Muscle layer of duodenum (tissue), 2 donors: Measurements from ENCODE around the gene TSTD1.
"Not testable (repeated sequence)": the region's sequence is repeated elsewhere in the genome, so short reads cannot be mapped to it uniquely, and the experiment has no call there.

Experiments used
- H3K27ac ChIP-seq: one replicate; pipeline ENCODE4 v1.7.0; 2013; ENCODE audit warnings: mild to moderate bottlenecking, low read length
- H3K27me3 ChIP-seq: one replicate; pipeline ENCODE4 v1.7.0; 2013; ENCODE audit warnings: low read depth, mild to moderate bottlenecking, control low read depth, low read length
- H3K36me3 ChIP-seq, 2 donors: one replicate each; pipeline ENCODE4 v1.7.0; 2013; ENCODE audit warnings: low read length in 2 of 2, control low read depth in 1 of 2, mild to moderate bottlenecking in 1 of 2; ENCODE audit not compliant: insufficient read depth in 2 of 2, control insufficient read depth in 1 of 2
- H3K4me1 ChIP-seq, 2 donors: one replicate each; pipeline ENCODE4 v1.7.0; 2013; ENCODE audit warnings: low read length in 2 of 2, mild to moderate bottlenecking in 2 of 2, control low read depth in 1 of 2, moderate library complexity in 1 of 2; ENCODE audit not compliant: insufficient read depth in 2 of 2, control insufficient read depth in 1 of 2
- H3K4me3 ChIP-seq, 2 donors: one replicate each; pipeline ENCODE4 v1.7.0; 2013; ENCODE audit warnings: low read length in 2 of 2, low read depth in 1 of 2, mild to moderate bottlenecking in 1 of 2
- H3K9me3 ChIP-seq, 2 donors: one replicate each; pipeline ENCODE4 v1.7.0; 2013; ENCODE audit warnings: low read length in 2 of 2, control low read depth in 1 of 2, mild to moderate bottlenecking in 1 of 2; ENCODE audit not compliant: control insufficient read depth in 1 of 2
- donor health status: healthy.

Gene TSTD1

DNA sequence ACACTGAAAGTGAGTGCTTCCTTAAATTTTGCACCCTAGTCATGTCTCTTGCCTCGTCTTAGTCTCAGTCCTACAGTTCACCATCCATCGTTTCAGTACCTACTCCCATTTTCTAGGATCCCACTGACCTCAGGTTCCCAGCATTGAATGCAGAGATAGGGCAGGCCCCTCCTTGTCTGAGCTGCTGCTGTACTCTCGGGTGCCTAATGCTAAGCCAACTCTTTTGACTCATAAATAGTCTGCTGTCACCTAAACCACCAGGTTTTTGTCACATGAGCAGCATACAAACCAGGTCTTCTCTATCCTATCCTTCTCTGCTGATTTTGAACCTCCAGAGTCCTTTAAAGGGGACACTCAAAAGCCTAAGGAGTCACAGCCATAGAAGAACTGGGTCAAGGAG, 27.9 kb upstream of the TSTD1 start:
- no peaks in the 10 kb centered on the region for H3K4me1 ChIP-seq
- no peak overlapping the region for H3K27ac ChIP-seq
- no peak overlapping the region for H3K4me3 ChIP-seq

DNA sequence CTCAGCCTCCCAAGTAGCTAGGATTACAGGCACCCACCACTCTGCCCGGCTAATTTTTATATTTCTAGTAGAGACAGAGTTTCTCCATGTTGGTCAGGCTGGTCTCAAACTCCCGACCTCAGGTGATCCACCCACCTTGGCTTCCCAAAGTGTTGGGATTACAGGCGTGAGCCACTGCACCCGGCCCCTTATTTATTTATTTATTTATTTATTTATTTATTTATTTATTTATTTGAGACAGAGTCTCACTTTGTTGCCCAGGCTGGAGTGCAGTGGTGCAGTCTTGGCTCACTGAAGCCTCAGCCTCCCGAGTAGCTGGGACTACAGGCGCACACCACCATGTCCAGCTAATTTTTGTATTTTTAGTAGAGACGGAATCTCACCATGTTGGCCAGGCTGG, 26.9 kb upstream of the TSTD1 start:
- H3K4me1 ChIP-seq: not testable (repeated sequence)

More for the DNA sequence above, 27.9 kb upstream of the TSTD1 start:
- Histone ChIP-seq H3K27me3 (no peaks in the 10 kb centered on the region), H3K36me3 (no peaks in the 10 kb centered on the region), H3K9me3 (no peaks in the 10 kb centered on the region)

GRCh38 chr1:161063936-161064335, 25.2 kb upstream of the TSTD1 start:
- H3K4me1 ChIP-seq, H3K27ac ChIP-seq, H3K36me3 ChIP-seq, H3K9me3 ChIP-seq, H3K27me3 ChIP-seq, H3K4me3 ChIP-seq: not testable (repeated sequence)

More for the DNA sequence above, 26.9 kb upstream of the TSTD1 start:
- H3K27me3 ChIP-seq, H3K4me3 ChIP-seq, H3K9me3 ChIP-seq, H3K36me3 ChIP-seq, H3K27ac ChIP-seq: not testable (repeated sequence)

DNA sequence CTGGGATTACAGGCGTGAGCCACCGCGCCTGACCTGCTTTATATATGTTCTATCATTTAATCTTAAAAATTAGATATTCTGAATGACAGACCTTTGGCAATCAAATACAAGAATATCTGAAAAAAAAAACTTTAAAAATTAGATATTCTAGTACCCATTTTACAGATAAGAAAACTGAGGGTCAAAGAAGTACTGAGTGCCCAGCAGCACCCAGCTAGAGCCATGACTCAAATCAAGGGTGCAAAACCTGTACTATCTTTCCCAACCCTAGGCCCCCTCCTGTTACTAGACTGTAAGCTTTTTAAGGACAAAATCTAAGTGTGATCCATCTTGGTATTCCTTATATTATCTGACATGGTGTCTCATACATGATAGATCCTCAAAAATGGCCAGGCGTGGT, 22.7 kb upstream of the TSTD1 start:
- Histone ChIP-seq H3K27ac (no peak overlapping the region), H3K9me3 (no peaks in the 10 kb centered on the region), H3K36me3 (no peaks in the 10 kb centered on the region), H3K27me3 (no peaks in the 10 kb centered on the region), H3K4me1 (no peaks in the 10 kb centered on the region), H3K4me3 (no peak overlapping the region)

- no peaks in the 10 kb centered on the region for H3K4me1 ChIP-seq
- H3K27me3 ChIP-seq: no peaks in the 10 kb centered on the region
- H3K4me3 ChIP-seq: no peak overlapping the region
- no peaks in the 10 kb centered on the region for H3K36me3 ChIP-seq
- no peak overlapping the region for H3K27ac ChIP-seq
- no peaks in the 10 kb centered on the region for H3K9me3 ChIP-seq
Measured at GRCh38 chr1:161059293-161059692, 20.5 kb upstream of the TSTD1 start.

DNA sequence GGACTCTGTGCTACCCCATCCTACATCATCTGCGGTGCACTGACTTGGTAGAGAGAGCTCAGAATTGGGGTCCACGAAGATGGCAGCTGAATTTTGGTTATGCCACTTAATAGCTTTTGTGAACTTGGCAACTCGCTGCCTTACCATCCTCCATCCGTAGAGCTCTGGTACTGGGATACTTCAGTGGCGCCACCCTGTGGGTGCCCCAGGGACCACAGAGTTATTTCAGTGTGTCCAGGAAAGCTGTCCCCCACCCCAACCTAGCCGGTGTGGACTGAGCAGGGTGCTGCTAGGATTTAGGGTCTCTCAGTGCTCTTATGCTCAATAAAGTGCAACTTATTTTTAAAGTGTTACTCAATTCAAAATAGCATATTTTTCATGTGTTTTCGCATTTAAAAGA, 16.0 kb upstream of the TSTD1 start:
- H3K9me3 ChIP-seq: no peaks in the 10 kb centered on the region
- H3K27me3 ChIP-seq: no peaks in the 10 kb centered on the region
- no peak overlapping the region for H3K4me3 ChIP-seq
- H3K27ac ChIP-seq: no peak overlapping the region
- no peaks in the 10 kb centered on the region for H3K4me1 ChIP-seq
- H3K36me3 ChIP-seq: no peaks in the 10 kb centered on the region

DNA sequence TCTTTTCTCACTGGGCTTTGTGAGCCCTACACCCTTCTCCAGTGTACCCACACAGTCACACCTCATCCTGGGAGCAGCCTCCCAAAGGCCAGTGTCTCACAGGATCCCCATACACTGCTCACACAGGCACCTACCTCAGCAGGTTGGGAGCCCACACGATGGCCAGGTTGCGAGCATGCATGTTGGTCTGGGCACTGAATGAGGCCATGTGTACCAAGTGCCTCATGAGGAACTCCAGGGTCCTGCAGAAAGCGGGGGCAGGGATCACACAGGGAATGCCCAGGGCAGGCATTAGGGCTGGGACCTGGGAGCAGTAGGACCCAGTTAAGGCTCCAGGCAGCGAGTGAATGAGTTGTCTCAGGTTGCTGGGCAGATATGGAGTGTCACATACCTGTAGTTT, 15.5 kb upstream of the TSTD1 start:
- H3K4me1 ChIP-seq: no peaks in the 10 kb centered on the region
- peaks cover under 1 to 3% of the 10 kb centered on the region in 2 donors for H3K36me3 ChIP-seq

DNA sequence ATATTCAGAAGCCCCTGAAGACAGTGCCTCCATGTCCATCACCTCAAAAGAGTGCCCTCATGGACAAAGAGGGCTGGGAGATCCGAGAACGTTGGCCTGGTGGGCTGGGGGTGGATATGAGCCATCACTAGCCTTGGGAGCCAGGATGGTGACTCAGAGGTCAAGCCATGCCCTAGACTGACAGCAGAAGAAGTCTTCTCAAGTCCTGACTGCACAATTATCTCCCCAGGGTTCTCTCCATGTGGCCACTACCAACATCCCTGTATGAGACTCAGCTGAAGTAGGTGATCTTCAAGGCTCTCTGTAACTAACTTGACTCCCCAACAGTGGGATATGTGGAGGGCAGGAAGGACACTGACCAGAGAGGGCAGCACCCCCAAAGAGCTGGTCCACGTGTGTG, 14.1 kb upstream of the TSTD1 start:
- Histone ChIP-seq H3K27ac (no peak overlapping the region), H3K4me3 (no peak overlapping the region), H3K36me3 (peaks cover 4% of the 10 kb centered on the region in 2 donors), H3K4me1 (no peaks in the 10 kb centered on the region), H3K27me3 (no peaks in the 10 kb centered on the region), H3K9me3 (no peaks in the 10 kb centered on the region)

More for the DNA sequence above, 15.5 kb upstream of the TSTD1 start:
- Histone ChIP-seq H3K27ac (no peak overlapping the region), H3K9me3 (no peaks in the 10 kb centered on the region), H3K4me3 (no peak overlapping the region), H3K27me3 (no peaks in the 10 kb centered on the region)

GRCh38 chr1:161051219-161051618, 12.5 kb upstream of the TSTD1 start:
- Histone ChIP-seq H3K36me3 (peaks cover 4% of the 10 kb centered on the region in 2 donors), H3K4me3 (no peak overlapping the region), H3K9me3 (no peaks in the 10 kb centered on the region), H3K4me1 (no peaks in the 10 kb centered on the region), H3K27me3 (no peaks in the 10 kb centered on the region), H3K27ac (no peak overlapping the region)

- Histone ChIP-seq H3K9me3 (no peaks in the 10 kb centered on the region), H3K36me3 (peaks cover 4 to 6% of the 10 kb centered on the region in 2 donors), H3K4me1 (peaks cover 3 to 4% of the 10 kb centered on the region in 2 donors), H3K4me3 (no peak overlapping the region), H3K27ac (no peak overlapping the region), H3K27me3 (no peaks in the 10 kb centered on the region)
Measured at GRCh38 chr1:161048949-161049722, 10.4 kb upstream of the TSTD1 start.

DNA sequence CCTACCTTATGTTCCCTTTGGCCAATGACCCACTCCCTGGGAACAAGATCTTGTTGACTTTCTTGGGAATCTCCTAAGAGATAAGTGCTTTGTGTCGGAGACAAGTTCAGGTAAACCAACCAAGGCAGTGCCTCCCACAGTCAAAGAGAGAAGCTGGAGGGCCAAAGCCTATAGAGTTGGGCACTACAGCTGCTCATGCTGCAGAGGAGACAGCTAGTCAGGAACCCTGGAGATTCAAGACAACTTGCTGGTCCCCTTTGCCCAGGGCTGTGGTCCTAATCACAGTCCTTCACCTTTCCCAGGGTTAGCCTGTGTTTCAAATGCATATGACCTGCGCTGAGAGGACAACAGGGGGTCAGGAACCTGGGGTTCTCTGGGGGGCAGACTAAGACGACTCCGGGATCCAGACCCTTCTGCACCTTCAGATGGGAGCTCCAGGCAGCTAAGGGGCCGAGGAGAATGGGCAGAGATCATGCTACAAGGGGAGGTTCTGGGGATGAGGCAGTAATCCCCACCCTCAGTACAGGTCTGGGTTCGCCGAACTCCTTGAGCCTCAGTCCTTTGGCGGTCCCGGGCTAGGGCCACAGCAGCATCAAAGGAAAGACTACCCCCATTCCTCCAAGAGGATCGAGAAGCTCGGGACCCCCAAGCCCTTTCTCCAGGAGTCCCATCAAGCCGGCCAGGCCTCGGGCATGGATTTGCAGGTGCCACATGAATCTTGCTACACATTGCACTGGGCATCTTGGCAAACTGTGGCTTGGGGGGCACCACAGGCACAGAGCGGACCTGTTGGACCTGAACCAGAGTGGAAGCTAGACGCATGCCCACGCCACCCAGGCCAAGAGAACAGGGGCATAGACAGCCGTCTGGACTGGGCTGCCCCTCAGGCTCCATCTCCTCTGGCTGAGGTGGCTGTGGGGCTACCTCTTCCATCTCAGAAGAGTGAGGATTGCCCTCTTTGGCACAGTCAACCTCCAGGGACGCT, 9.0 kb upstream of the TSTD1 start:
- Histone ChIP-seq H3K36me3 (peaks cover 8 to 11% of the 10 kb centered on the region in 2 donors), H3K4me1 (peaks cover 4 to 6% of the 10 kb centered on the region in 2 donors), H3K27me3 (no peaks in the 10 kb centered on the region), H3K27ac (peak overlapping the region; percentile 64), H3K9me3 (no peaks in the 10 kb centered on the region), H3K4me3 (no peak overlapping the region)
